Cardiac muscle cell (in vitro differentiated cells and primary cell): ENCODE results near the gene FIGN. TPM values are rescaled to one million over a fixed set of nuclear protein-coding genes. Genes with fewer than 3 reads are reported as not detected.

Source experiments
- DNase-seq, 2 donors: peaks; one replicate each; pipeline versions ENCODE4 v3.0.0 to v3.0.0-alpha.2; 2010 to 2017; ENCODE audit warnings: low read depth in 1 of 2, low spot score in 1 of 2
- H3K27ac ChIP-seq: fragments of 200-600 bp; sonication (generic); 2 replicates; pipeline ENCODE4 v1.5.1; 2016
- H3K27me3 ChIP-seq: fragments of 200-600 bp; sonication (generic); 2 replicates; pipeline ENCODE4 v1.6.0; 2016; ENCODE audit warnings: control low read depth
- H3K36me3 ChIP-seq: fragments of 200-600 bp; sonication (generic); 2 replicates; pipeline ENCODE4 v1.5.1; 2016; ENCODE audit warnings: control low read depth
- H3K4me1 ChIP-seq: fragments of 200-600 bp; sonication (generic); 2 replicates; pipeline ENCODE4 v1.8.1; 2017; ENCODE audit warnings: low read depth, mild to moderate bottlenecking, mixed run types
- H3K4me3 ChIP-seq: fragments of 200-600 bp; sonication (generic); 2 replicates; pipeline ENCODE4 v1.5.1; 2016; ENCODE audit warnings: mild to moderate bottlenecking
- H3K9me3 ChIP-seq: fragments of 200-600 bp; sonication (generic); 2 replicates; pipeline ENCODE4 v1.5.1; 2017; ENCODE audit warnings: low read depth, mild to moderate bottlenecking, control low read depth
- polyA plus RNA-seq: library from polyadenylated mRNA; unstranded; fragments of >200 nt; fragmentation: Nextera tagmentation; extraction: Ambion mirVana; gene quantifications from 2 replicates; pipeline ENCODE4 v1.2.1, GENCODE V29; 2016
- total RNA-seq: library from RNA; depleted of rRNA; stranded (reverse); fragments of >200 nt; gene quantifications from 2 replicates; pipeline ENCODE4 v1.2.3, GENCODE V29; 2016
- TF ChIP-seq, protein P1 (sequence below): IDR thresholded peaks from 2 replicates; pipeline ENCODE4 v1.5.1; 2012; ENCODE audit warnings: low read depth, mild to moderate bottlenecking, low read length

FIGN gene
- total and polyA plus RNA-seq, 2 experiments from 2014 or later = 12.6 to 51.0 TPM

GRCh38 chr2:163698857-163699256 lies 37.0 kb downstream of the FIGN start:
- Histone ChIP-seq H3K9me3 (no peaks in the 10 kb centered on the region), H3K36me3 (no peaks in the 10 kb centered on the region), H3K4me1 (peaks cover 65% of the 10 kb centered on the region), H3K27me3 (no peaks in the 10 kb centered on the region), H3K4me3 (no peak overlapping the region), H3K27ac (peak overlapping the region; percentile 83)
- TF ChIP-seq, protein P1, sequence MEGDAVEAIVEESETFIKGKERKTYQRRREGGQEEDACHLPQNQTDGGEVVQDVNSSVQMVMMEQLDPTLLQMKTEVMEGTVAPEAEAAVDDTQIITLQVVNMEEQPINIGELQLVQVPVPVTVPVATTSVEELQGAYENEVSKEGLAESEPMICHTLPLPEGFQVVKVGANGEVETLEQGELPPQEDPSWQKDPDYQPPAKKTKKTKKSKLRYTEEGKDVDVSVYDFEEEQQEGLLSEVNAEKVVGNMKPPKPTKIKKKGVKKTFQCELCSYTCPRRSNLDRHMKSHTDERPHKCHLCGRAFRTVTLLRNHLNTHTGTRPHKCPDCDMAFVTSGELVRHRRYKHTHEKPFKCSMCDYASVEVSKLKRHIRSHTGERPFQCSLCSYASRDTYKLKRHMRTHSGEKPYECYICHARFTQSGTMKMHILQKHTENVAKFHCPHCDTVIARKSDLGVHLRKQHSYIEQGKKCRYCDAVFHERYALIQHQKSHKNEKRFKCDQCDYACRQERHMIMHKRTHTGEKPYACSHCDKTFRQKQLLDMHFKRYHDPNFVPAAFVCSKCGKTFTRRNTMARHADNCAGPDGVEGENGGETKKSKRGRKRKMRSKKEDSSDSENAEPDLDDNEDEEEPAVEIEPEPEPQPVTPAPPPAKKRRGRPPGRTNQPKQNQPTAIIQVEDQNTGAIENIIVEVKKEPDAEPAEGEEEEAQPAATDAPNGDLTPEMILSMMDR = no peak
- peak; percentile 17 to 38 for DNase-seq

DNA sequence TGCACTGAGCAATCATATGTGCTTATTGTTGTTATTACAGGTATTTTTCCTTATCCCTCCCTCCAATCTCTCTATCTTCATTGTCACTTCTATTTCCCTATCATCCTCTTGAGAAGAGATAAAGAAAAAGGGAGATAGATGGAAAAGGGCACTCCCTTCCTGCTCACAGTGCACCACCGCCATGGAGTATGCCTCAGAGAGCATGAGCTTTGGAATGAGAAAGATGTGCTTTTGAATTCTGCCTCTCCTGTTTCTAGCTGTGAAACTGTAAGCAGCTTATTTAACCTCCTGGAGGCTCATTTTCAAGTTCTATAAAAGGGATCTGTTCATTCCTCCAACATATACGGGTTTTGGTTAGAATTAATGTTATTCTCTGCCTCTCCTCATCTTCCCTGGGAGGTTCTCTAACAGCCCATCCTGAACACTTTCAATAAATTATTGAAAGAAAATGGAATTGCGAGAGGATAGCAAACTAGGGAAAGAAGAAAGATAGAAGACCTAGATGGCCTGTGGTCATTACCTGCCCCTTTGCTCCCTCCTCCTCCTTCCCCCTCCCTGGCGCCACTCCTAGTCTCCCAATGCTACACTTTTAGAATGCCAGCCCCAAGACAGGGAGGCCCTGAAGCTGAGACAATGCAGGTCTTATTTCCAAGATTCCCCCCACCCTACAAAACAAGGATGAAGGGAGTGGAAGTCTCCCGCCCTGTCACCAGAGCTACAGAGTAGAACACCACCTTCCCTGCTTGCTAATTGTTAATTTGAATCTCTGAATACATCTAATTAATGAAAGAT lies 37.8 kb downstream of the FIGN start:
- H3K4me3 ChIP-seq = no peak overlapping the region
- peak overlapping the region; percentile 83 for H3K27ac ChIP-seq
- peaks cover 62% of the 10 kb centered on the region for H3K4me1 ChIP-seq
- no peaks in the 10 kb centered on the region for H3K36me3 ChIP-seq
- DNase-seq = no peak
- TF ChIP-seq, protein P1 = no peak
- no peaks in the 10 kb centered on the region for H3K27me3 ChIP-seq
- H3K9me3 ChIP-seq = no peaks in the 10 kb centered on the region

DNA sequence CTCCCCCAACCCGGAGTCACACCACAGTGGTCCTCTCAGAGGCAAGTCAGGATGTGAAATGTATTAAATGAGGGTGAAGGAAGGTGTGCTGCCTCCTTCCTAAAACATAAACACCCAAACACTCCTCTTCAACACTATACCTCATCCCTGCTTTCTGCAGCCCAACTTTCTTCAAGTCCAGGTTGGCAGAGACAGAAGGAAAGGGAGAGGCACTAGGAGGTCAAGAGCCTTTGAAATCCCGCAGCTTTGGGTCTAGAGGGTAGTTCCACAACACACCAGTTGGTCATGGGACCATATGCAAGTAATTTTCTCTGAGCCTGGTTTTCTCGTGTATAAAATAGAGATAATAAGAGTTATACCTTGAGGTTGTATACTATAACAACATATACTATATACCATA lies 38.4 kb downstream of the FIGN start:
- no peak overlapping the region for H3K4me3 ChIP-seq
- no peaks in the 10 kb centered on the region for H3K36me3 ChIP-seq
- TF ChIP-seq, protein P1 = no peak
- peak overlapping the region; percentile 83 for H3K27ac ChIP-seq
- H3K9me3 ChIP-seq = no peaks in the 10 kb centered on the region
- no peak for DNase-seq
- peaks cover 62% of the 10 kb centered on the region for H3K4me1 ChIP-seq
- H3K27me3 ChIP-seq = no peaks in the 10 kb centered on the region

GRCh38 chr2:163693484-163693883 lies 42.3 kb downstream of the FIGN start:
- H3K27ac ChIP-seq = peak overlapping the region; percentile 80
- TF ChIP-seq, protein P1 = no peak
- no peak overlapping the region for H3K4me3 ChIP-seq
- no peaks in the 10 kb centered on the region for H3K9me3 ChIP-seq
- H3K36me3 ChIP-seq = no peaks in the 10 kb centered on the region
- H3K27me3 ChIP-seq = no peaks in the 10 kb centered on the region
- no peak for DNase-seq
- H3K4me1 ChIP-seq = peaks cover 37% of the 10 kb centered on the region

DNA sequence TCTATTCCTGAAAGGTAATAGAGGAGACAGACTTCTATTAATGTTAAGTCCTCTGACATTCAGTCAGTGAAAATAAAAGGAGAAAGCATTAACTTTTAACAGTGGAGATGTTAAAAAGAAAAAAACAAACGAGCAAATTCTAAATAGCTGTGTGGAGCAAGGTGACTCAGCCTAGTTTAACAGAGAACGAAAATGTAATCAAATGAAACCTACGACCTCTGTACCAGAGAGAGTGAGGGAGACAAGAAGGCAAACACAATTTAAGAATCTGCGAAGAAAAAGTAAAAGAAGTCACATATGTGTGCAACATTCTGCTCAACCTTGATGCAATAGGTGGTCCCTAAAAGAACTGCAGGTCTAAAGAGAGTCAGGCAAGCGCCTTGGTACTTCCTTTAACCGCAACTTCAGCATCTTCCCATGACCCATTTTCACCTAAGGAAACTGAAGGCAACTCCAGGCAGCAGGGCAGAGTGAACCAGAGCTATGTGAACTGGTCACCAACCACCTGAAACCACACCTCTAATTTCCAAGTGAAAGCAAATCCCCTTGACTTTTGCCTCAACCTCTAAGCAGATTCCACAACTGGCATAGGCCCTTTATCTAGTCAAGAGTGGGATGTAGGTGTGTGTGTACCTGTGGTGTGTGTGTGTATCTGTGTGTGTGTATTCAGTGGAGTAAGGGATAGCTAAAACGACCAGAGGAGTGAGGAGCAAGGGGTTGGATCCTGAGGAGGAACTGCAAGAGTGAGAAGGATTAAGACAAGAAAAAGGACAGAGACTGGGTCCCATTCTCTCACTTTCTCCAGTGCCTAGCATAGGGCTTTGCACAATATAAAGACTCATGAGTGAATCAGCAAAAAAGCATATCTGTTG lies 43.0 kb downstream of the FIGN start:
- no peaks in the 10 kb centered on the region for H3K27me3 ChIP-seq
- no peak for DNase-seq
- H3K4me3 ChIP-seq = no peak overlapping the region
- H3K27ac ChIP-seq = peak overlapping the region; percentile 80
- no peaks in the 10 kb centered on the region for H3K36me3 ChIP-seq
- no peaks in the 10 kb centered on the region for H3K9me3 ChIP-seq
- H3K4me1 ChIP-seq = peaks cover 31% of the 10 kb centered on the region
- TF ChIP-seq, protein P1 = no peak
